Neutrophil (primary cell): ENCODE measurements around the gene CSGALNACT2.

Experiments
- H3K27ac ChIP-seq: fragments of 200-600 bp; sonication (generic); 2 replicates; pipeline ENCODE4 v1.5.1; 2016; ENCODE audit warnings: mild to moderate bottlenecking, moderate library complexity
- H3K27me3 ChIP-seq: fragments of 200-600 bp; sonication (generic); 2 replicates; pipeline ENCODE4 v1.6.0; 2016; ENCODE audit warnings: mild to moderate bottlenecking
- H3K36me3 ChIP-seq: fragments of 200-600 bp; sonication (generic); 2 replicates; pipeline ENCODE4 v1.5.1; 2017
- H3K4me1 ChIP-seq, 2 experiments: fragments of 200-600 bp in 1 of 2; sonication (generic) in 1 of 2; 1 replicate in 1 of 2; 2 replicates in 1 of 2; pipeline versions ENCODE4 v1.5.1 to v1.6.1; 2013 to 2016; ENCODE audit warnings: low read depth in 1 of 2, low read length in 1 of 2, mild to moderate bottlenecking in 1 of 2, moderate library complexity in 1 of 2; ENCODE audit not compliant: control insufficient read depth in 1 of 2, insufficient read depth in 1 of 2
- H3K4me3 ChIP-seq, 2 experiments: fragments of 200-600 bp in 1 of 2; sonication (generic) in 1 of 2; 1 replicate in 1 of 2; 2 replicates in 1 of 2; pipeline ENCODE4 v1.5.1; 2013 to 2016; ENCODE audit warnings: low read depth in 1 of 2, low read length in 1 of 2, mild to moderate bottlenecking in 1 of 2, moderate library complexity in 1 of 2
- H3K9me3 ChIP-seq: fragments of 200-600 bp; sonication (generic); 2 replicates; pipeline ENCODE4 v1.5.1; 2016
- TF ChIP-seq, protein P1 (sequence below): fragments of 200-600 bp; sonication (generic); IDR thresholded peaks from 2 replicates; pipeline ENCODE4 v1.5.1; 2016; ENCODE audit warnings: antibody characterized with exemption

CSGALNACT2 gene

GRCh38 chr10:43220657-43221418, 82.6 kb downstream of the CSGALNACT2 start:
- TF ChIP-seq, protein P1, sequence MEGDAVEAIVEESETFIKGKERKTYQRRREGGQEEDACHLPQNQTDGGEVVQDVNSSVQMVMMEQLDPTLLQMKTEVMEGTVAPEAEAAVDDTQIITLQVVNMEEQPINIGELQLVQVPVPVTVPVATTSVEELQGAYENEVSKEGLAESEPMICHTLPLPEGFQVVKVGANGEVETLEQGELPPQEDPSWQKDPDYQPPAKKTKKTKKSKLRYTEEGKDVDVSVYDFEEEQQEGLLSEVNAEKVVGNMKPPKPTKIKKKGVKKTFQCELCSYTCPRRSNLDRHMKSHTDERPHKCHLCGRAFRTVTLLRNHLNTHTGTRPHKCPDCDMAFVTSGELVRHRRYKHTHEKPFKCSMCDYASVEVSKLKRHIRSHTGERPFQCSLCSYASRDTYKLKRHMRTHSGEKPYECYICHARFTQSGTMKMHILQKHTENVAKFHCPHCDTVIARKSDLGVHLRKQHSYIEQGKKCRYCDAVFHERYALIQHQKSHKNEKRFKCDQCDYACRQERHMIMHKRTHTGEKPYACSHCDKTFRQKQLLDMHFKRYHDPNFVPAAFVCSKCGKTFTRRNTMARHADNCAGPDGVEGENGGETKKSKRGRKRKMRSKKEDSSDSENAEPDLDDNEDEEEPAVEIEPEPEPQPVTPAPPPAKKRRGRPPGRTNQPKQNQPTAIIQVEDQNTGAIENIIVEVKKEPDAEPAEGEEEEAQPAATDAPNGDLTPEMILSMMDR: no peak
- no peaks in the 10 kb centered on the region for H3K4me1 ChIP-seq
- H3K27ac ChIP-seq: no peak overlapping the region
- H3K4me3 ChIP-seq: no peak overlapping the region
- H3K9me3 ChIP-seq: no peaks in the 10 kb centered on the region
- no peaks in the 10 kb centered on the region for H3K36me3 ChIP-seq
- H3K27me3 ChIP-seq: peaks cover 35% of the 10 kb centered on the region

GRCh38 chr10:43221419-43222209, 83.4 kb downstream of the CSGALNACT2 start:
- Histone ChIP-seq H3K36me3 (no peaks in the 10 kb centered on the region), H3K27ac (no peak overlapping the region), H3K4me3 (no peak overlapping the region), H3K9me3 (no peaks in the 10 kb centered on the region), H3K4me1 (no peaks in the 10 kb centered on the region), H3K27me3 (peaks cover 42% of the 10 kb centered on the region)
- TF ChIP-seq, protein P1: no peak

DNA sequence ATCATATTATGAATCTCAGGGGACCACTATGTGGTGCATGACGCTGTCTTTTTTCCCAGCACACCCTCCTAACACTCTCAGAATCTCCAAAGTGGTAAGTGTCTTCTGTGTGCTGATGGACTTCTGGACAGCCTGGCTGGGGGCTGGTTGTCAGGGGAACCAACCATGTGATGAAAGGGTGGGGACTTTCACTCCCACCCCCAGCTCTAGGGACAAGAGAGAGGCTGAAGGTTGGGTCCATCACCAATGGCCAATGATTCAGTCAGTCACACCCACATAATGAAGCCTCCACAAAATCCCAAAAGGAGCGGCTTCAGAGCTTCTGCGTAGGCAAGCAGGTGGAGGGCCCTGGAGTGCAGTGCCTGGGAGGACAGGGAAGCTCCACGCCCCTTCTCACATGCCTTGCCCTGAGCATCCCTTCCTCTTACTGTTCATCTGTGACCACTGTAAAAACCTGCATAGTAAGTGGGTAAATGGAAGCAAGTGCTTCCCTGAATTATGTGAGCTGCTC, 84.0 kb downstream of the CSGALNACT2 start:
- no peaks in the 10 kb centered on the region for H3K36me3 ChIP-seq
- H3K9me3 ChIP-seq: no peaks in the 10 kb centered on the region
- H3K27me3 ChIP-seq: peaks cover 48% of the 10 kb centered on the region
- no peaks in the 10 kb centered on the region for H3K4me1 ChIP-seq
- H3K27ac ChIP-seq: no peak overlapping the region
- no peak overlapping the region for H3K4me3 ChIP-seq
- TF ChIP-seq, protein P1: no peak

GRCh38 chr10:43223056-43223455, 84.8 kb downstream of the CSGALNACT2 start:
- Histone ChIP-seq H3K4me1 (no peaks in the 10 kb centered on the region), H3K9me3 (no peaks in the 10 kb centered on the region), H3K4me3 (no peak overlapping the region), H3K27me3 (peaks cover 56% of the 10 kb centered on the region), H3K27ac (no peak overlapping the region), H3K36me3 (no peaks in the 10 kb centered on the region)
- TF ChIP-seq, protein P1: no peak

GRCh38 chr10:43224321-43224720, 86.1 kb downstream of the CSGALNACT2 start:
- TF ChIP-seq, protein P1: no peak
- Histone ChIP-seq H3K27ac (no peak overlapping the region), H3K36me3 (no peaks in the 10 kb centered on the region), H3K27me3 (peaks cover 69% of the 10 kb centered on the region), H3K4me1 (peaks cover 0 to 5% of the 10 kb centered on the region in 2 experiments), H3K9me3 (no peaks in the 10 kb centered on the region), H3K4me3 (no peak overlapping the region)
